Measurements from ENCODE around the gene TMEM145.

Gene TMEM145

DNA sequence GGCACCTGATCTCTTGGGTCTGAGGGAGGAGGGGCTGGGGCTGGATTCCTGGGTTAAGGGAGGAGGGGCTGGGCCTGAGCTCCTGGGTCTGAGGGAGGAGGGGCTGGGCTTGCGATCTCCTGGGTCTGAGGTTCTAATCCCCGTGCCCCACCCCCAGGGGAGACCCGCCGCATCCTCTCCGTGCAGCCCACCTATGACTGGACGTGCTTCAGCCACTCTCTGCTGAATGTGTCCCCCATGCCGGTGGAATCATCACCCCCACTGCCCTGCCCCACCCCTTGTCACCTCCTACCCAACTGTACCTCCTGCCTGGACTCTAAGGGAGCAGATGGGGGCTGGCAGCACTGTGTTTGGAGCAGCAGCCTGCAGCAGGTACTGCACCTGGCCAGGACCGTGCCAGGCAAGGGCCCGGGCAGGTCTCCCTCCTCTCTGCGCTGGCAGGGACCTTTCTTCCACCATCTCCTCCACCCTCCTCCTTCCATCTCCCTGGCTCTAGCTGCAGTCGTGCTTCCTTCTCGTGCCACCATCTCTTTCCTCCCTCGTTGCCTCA is 49.9 kb downstream of the TMEM145 start:
- Histone ChIP-seq H3K4me3 (ENCODE audit: low read depth, low read length) (no peak overlapping the region), H3K27me3 (replicated peaks) (no peaks in the 10 kb centered on the region), H3K27ac (no peak overlapping the region), H3K36me3 (replicated peaks) (peaks cover 5% of the 10 kb centered on the region)
- TF ChIP-seq, protein P1, sequence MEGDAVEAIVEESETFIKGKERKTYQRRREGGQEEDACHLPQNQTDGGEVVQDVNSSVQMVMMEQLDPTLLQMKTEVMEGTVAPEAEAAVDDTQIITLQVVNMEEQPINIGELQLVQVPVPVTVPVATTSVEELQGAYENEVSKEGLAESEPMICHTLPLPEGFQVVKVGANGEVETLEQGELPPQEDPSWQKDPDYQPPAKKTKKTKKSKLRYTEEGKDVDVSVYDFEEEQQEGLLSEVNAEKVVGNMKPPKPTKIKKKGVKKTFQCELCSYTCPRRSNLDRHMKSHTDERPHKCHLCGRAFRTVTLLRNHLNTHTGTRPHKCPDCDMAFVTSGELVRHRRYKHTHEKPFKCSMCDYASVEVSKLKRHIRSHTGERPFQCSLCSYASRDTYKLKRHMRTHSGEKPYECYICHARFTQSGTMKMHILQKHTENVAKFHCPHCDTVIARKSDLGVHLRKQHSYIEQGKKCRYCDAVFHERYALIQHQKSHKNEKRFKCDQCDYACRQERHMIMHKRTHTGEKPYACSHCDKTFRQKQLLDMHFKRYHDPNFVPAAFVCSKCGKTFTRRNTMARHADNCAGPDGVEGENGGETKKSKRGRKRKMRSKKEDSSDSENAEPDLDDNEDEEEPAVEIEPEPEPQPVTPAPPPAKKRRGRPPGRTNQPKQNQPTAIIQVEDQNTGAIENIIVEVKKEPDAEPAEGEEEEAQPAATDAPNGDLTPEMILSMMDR (IDR thresholded peaks at IDR 0.05; ENCODE audit: low read depth, low read length, missing control alignments), result no peak
- in situ Hi-C loops (cut with HindIII; ENCODE audit: low pct_ligation_motif_present, low sequenced_read_pairs), result no loop called here
- no peak for DNase-seq

GRCh38 chr19:42363614-42364346 is 50.7 kb downstream of the TMEM145 start:
- H3K36me3 ChIP-seq (replicated peaks), result peaks cover 5% of the 10 kb centered on the region
- in situ Hi-C loops (cut with HindIII; ENCODE audit: low pct_ligation_motif_present, low sequenced_read_pairs), result no loop called here
- H3K27me3 ChIP-seq (replicated peaks), result no peaks in the 10 kb centered on the region
- no peak for DNase-seq
- TF ChIP-seq, protein P1 (IDR thresholded peaks at IDR 0.05; ENCODE audit: low read depth, low read length, missing control alignments), result no peak
- no peak overlapping the region for H3K4me3 ChIP-seq (ENCODE audit: low read depth, low read length)
- no peak overlapping the region for H3K27ac ChIP-seq

GRCh38 chr19:42366673-42367072 is 53.6 kb downstream of the TMEM145 start:
- in situ Hi-C loops (cut with HindIII; ENCODE audit: low pct_ligation_motif_present, low sequenced_read_pairs), result no loop called here
- Histone ChIP-seq H3K27me3 (replicated peaks) (no peaks in the 10 kb centered on the region), H3K27ac (no peak overlapping the region), H3K4me3 (ENCODE audit: low read depth, low read length) (no peak overlapping the region), H3K36me3 (replicated peaks) (peaks cover 5% of the 10 kb centered on the region)
- no peak for DNase-seq
- TF ChIP-seq, protein P1 (IDR thresholded peaks at IDR 0.05; ENCODE audit: low read depth, low read length, missing control alignments), result no peak

DNA sequence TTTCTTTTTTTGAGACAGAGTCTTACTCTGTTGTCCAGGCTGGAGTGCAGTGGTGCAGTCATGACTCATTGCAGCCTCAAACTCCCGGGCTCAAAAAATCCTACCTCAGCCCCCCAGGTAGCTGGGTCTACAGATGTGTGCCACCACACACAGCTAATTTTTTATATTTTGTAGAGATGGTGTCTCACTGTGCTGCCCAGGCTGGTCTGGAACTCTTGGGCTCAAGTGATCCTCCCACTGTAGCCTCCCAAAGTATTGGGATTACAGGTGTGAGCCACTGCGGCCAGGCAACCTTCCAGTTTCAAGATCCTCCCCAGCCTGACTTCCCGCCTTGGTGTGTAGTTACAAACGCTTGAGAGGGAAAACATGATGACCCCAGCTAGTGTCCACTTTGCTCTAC is 54.8 kb downstream of the TMEM145 start:
- H3K36me3 ChIP-seq (replicated peaks), result peaks cover 5% of the 10 kb centered on the region
- TF ChIP-seq, protein P1 (IDR thresholded peaks at IDR 0.05; ENCODE audit: low read depth, low read length, missing control alignments), result no peak

DNA sequence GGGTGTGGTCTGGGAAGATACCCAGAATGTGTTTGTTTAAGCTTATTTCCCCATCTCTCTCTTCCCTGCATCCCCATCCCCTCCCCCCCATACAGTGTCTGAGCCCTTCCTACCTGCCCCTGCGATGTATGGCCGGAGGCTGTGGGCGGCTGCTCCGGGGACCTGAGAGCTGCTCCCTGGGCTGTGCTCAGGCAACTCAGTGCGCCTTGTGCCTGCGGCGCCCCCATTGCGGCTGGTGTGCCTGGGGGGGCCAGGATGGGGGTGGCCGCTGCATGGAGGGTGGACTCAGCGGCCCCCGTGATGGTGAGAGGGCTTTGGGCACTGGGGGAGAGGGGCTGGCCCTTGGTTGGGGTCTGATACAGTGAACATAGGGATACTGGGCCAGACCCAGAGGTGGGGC is 55.3 kb downstream of the TMEM145 start:
- no peak overlapping the region for H3K4me3 ChIP-seq (ENCODE audit: low read depth, low read length)
- H3K36me3 ChIP-seq (replicated peaks), result peaks cover under 1% of the 10 kb centered on the region
- no peak overlapping the region for H3K27ac ChIP-seq
- DNase-seq, result no peak
- in situ Hi-C loops (cut with HindIII; ENCODE audit: low pct_ligation_motif_present, low sequenced_read_pairs), result no loop called here
- H3K27me3 ChIP-seq (replicated peaks), result no peaks in the 10 kb centered on the region
- TF ChIP-seq, protein P1 (IDR thresholded peaks at IDR 0.05; ENCODE audit: low read depth, low read length, missing control alignments), result no peak

More for the DNA sequence above, 54.8 kb downstream of the TMEM145 start:
- no peak overlapping the region for H3K27ac ChIP-seq
- no peaks in the 10 kb centered on the region for H3K27me3 ChIP-seq (replicated peaks)
- in situ Hi-C loops (cut with HindIII; ENCODE audit: low pct_ligation_motif_present, low sequenced_read_pairs), result no loop called here
- no peak overlapping the region for H3K4me3 ChIP-seq (ENCODE audit: low read depth, low read length)
- DNase-seq, result no peak
